ENCODE data around the gene FARS2.
"Not testable (repeated sequence)": the region's sequence is repeated elsewhere in the genome, so short reads cannot be mapped to it uniquely, and the experiment has no call there.

Gene FARS2

DNA sequence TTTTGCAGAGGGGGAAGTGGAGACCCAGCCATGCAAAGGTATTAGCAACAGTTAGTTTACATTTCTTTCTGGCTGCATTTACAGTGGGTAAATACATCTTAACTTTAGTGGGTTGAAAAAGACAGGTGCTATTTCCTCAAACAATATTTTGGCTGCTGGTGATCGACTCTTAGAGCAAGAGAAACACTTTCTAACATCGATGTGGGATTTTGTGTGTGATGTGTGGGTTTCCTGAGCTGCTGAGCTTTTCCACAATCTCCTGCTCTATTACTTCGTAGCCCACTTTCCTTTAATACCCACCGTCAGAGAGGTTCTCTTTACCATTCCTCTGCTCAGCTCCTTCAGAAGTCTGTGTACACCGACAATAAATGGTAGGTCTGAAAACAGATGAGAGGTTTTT is 406.4 kb downstream of the FARS2 start:
- DNase-seq (ENCODE audit: low read depth) = no peak

- no peak for DNase-seq (ENCODE audit: low read depth)
Observed at GRCh38 chr6:5670381-5670780, 409.1 kb downstream of the FARS2 start.

GRCh38 chr6:5670811-5671561 is 409.7 kb downstream of the FARS2 start:
- no peak for DNase-seq (ENCODE audit: low read depth)

DNA sequence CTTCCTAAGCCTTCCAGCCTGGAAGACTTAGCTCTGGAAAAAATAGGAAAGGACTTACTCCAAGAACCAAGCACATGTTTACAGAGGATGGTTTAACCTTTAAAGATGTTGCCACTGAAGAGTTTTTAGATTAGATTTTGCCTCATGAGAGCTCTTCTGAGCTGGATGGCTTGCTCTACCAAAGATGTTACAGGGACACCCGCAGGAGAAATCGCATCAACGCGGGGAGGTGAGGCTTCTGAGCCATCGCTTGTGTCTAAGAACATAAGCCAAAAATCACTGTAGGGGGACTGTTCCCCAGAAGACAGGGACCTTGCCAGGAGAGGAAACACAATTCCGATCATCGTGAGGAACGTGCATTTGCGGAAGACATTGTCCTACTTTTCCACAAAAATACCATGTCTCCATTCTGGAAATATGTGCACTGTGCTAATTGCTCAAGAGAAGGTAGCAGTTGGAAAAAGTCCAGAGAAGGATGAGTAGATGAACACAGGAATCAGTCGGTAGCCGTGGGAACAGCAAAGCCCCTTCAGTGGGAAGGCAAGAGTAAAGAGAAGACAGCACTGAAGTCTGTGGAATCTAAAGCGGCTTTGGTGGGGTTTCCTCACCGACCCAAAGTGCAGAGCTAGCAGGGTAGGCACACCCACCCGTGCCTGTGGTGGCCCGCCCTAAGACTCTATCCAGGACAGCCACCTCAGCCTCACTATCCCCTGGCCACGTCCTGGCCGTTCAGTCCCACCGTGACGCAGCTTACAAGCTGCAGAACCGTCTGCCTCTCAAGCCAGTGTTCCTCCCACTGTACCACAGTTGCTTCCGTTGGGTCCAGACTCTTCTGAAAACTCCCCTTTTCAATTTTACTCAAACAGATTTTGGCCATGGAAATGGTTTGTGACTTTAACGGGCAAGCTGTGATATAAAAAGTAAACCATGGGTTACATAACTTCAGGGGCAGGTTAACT is 410.6 kb downstream of the FARS2 start:
- DNase-seq (ENCODE audit: low read depth) = no peak

GRCh38 chr6:5672581-5673011 is 411.3 kb downstream of the FARS2 start:
- DNase-seq (ENCODE audit: low read depth) = no peak

DNA sequence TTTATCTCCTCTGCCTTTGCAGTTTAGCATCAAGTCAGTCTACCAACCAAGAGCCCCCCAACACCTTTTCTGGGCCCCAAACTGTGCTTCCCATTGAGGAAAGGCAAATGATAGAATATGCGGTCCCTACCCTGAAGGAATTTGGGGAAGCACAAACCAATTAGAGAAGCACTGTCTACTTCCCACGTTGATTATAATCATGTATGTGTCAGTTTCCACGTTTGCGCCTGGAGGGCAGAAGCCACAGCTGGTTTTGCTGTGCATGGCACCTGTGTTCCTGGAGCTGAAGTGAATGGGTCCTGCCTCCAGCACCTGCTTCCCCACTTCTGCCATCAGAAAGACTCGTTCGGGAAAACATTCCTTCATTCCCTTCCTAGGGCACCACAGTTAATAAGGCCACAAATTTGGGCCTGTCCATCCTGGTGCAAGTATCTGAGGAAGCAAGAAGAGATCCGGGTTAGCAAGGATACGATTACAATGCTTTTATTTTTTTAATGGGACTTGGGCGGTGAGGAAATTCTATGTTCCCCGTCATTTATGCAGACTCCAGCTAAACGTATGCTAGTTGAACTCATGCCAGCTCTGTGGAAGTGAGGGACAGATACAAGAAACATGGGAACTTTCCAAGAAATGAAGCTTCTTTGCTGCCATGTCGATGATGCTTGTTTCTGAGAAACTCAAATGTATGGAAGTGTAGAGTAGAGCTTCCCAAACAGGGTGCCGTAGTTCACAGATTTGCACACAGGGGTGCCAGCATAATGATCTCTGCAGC is 411.9 kb downstream of the FARS2 start:
- no peak for DNase-seq (ENCODE audit: low read depth)

DNA sequence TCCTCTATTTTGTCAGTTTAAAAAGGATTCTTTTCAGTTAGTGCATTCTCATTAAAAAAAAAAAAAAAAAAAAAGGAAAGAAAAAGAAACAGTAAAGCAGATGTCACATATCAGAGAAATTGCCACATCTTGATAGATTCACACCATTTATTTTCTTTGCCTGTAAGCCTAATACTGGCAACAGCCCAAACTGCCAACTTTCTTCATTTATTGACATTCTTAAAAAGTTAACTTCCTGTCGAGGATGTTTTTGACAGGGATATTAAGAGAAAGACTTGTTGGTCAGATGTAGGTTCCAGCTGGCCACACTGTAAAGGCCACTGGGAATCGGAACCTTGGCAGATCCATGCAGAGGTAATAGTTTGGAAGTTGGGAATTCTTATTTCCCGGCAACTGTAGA is 412.8 kb downstream of the FARS2 start:
- DNase-seq (ENCODE audit: low read depth) = no peak

DNA sequence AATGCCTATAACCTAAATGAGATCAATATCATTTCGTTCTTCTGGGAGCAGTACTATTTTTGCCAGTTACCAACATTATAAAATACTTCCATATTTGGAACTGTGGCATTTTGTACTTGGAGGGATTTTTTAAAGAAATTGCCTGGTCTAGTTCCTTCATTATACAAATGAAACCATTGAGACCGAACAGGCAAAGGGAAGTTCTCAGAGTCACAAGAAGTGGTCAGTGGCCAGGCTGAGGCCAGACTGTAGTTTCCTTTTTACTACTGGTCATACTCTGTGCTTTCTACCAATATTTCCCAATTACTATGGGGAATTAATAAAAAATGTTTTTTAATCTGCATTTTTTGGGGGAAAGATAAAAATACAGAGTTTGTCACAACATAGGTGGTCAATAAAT is 413.4 kb downstream of the FARS2 start:
- no peak for DNase-seq (ENCODE audit: low read depth)

GRCh38 chr6:5676701-5677100 is 415.4 kb downstream of the FARS2 start:
- no peak for DNase-seq (ENCODE audit: low read depth)

DNA sequence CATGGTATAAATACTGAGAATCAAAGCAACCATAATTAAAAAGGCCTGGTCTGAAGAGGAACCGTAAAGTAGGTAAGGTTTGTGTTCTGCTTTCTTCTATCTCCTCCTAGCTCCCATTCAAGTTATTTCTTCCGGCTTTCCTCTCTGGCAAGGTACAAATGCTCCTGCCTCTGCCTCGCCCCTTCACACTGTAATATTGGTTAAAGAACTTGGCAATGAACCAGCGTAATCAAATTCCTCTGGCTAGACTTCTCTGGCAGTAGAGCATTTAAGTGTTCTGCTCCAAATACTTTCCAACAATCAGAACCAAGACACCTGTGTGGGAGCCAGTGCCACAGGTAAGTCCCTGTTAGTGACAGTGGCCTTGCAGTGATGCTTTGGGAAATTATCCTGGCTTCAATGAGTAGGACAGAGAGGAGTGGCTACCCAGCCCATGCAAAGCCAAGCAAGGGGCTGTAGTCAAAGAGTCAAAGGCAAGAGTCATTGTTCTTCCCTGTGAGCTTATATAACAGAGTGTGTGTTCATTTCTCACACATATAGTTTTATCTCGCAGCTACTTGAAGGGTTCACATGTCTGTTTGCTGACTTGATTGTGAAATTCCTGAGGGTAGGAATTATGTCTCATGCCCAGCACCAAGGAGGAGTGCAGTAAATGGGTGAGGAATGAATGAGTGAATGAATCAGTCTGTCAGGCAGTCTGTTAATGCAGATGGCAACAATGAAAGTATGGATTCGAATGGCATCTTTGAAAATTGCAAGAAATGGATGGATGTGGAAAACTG is 416.1 kb downstream of the FARS2 start:
- DNase-seq (ENCODE audit: low read depth) = no peak

DNA sequence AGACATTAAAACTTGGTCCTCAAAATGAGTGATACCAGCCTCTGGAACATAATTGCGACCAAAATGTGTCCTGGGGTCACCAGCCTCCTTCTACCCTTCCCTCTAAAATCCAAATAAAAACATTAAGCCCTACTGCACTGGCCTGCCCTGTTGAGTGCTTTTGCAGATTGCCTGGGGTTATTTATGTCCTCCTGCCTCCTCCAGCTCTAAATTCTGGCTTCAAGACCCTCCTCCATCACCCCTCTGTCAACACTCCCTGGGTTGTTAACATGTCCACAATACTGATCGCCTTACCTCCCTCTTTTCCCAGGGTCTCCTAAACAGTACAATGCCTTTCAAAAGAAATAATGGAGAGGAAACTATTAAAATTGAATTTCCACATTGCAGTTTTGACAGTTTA is 418.0 kb downstream of the FARS2 start:
- no peak for DNase-seq (ENCODE audit: low read depth)

DNA sequence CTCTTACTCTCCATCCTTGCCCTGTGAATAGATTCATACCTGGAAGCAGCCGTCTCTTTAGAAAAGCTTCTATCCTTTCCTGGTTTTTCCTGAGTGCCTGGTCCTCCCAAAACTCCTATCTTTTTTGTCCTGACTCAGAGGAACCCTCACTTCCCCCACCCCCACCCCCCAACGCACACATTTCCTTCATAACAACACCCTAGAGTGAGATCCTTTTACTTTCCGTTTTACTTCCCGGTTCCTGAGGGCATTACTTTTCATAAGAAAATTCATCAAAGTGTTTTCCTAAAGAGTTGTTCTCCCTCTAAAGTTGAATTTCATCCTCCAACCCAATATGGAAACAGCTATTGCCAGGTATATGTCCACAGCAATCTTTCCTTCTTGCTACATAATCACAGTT is 418.4 kb downstream of the FARS2 start:
- DNase-seq (ENCODE audit: low read depth) = no peak

DNA sequence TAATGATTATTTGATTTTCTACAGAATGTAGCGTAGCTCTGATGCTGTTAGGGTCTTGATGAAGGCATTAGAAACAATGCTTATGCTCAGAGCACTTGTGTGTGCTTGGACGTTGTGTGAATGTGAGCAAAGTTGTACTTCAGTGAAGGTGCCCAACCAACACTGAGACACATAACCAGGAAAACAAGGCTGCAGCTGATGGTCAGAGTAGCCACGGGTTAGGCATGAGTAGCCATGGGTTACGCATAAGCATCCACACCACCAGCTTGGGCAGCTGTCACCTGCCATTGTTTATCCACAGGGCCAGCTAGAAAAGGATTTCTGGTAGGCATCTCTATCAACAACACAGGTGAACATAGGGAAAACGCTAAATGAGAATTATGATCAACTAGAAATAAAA is 418.8 kb downstream of the FARS2 start:
- no peak for DNase-seq (ENCODE audit: low read depth)

- DNase-seq (ENCODE audit: low read depth) = no peak
Observed at GRCh38 chr6:5681480-5681879, 420.2 kb downstream of the FARS2 start.

GRCh38 chr6:5682530-5682929 is 421.2 kb downstream of the FARS2 start:
- DNase-seq (ENCODE audit: low read depth) = no peak

DNA sequence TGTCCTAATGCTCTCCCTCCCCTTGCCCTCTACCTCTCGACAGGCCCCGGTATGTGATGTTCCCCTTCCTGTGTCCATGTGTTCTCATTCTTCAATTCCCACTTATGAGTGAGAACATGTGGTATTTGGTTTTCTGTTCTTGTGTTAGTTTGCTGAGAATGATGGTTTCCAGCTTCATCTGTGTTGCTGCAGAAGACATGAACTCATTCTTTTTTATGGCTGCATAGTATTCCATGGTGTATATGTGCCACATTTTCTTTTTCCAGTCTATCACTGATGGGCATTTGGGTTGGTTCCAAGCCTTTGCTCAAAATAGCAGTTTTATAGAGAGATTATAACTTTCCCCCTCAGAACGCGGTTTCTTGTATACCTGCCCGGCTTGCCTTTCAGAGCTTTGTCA is 422.4 kb downstream of the FARS2 start:
- not testable (repeated sequence) for DNase-seq (ENCODE audit: low read depth)

DNA sequence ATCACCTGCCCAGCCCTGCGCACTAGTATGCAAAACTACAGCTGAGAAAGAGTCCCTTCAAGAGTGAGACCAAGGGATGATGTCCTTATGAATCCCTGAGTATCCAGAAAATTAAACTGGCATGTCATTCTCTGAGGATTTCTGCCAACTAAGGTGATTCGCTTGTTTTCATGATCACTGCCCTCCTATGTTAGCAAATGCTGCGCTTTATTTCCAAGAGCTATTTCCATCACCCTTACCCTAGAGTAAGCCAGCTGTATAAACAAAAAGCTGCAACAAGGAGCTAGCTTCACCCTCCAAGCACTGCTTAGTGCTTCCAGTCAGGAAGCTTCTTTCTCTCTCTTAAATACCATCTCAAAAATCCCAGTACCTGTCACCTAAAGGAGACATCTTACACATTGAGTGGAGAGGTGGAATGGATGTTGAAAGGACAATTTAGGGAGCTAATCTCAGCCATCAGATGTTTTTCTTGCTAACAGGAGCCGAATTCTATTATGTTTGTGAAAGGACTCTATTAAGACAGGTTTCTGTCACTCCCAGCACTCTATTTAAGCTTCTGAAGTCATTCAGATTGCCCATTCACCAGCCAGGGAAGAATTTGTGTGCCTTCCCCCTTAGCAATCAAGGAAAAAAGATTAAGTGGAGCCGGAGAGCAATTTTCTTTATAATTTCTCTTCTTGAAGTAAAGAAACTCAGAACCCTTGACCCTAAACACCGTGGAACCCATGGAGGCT is 423.2 kb downstream of the FARS2 start:
- DNase-seq (ENCODE audit: low read depth) = no peak

GRCh38 chr6:5693225-5694145 is 432.2 kb downstream of the FARS2 start:
- DNase-seq (ENCODE audit: low read depth) = no peak

Measured in stimulated activated CD8-positive, alpha-beta memory T cell treated with anti-CD3 and anti-CD28 coated beads, Interleukin-7, amount 100 ng/mL, for 24 hours (primary cell).